GM12878 (cell line): ENCODE data around the gene NUDT12. TPM values are rescaled to one million over a fixed set of nuclear protein-coding genes. Genes with fewer than 3 reads are reported as not detected.

Experiments
- ATAC-seq: fragments of 200-7000 bp; cut with Tn5 transposase; 3 replicates; pipeline ENCODE4 v1.9.1; 2020; ENCODE audit warnings: mild to moderate bottlenecking, moderate library complexity
- BruUV-seq: library from RNA; stranded (reverse); fragments of 400-500 nt; replicated peaks from 2 replicates; lab custom pipeline; 2021; lab: Mats Ljungman, UMichigan
- CTCF ChIA-PET: fragments of 300-600 bp; sonication (Branson Sonifier 250); formaldehyde crosslinking; extraction: SDS; loops from one replicate; lab custom pipeline; 2021; ENCODE audit warnings: inconsistent platforms; lab: Yijun Ruan, JAX
- POLR2A ChIA-PET: fragments of 350-600 bp; formaldehyde crosslinking; extraction: SDS; loops from one replicate; lab custom pipeline; 2021; ENCODE audit warnings: inconsistent platforms; lab: Charles Lee
- RAD21 ChIA-PET: fragments of 300-600 bp; sonication (Branson Sonifier 250); formaldehyde crosslinking; loops from one replicate; lab custom pipeline; 2023; ENCODE audit warnings: antibody characterized with exemption; ENCODE audit not compliant: unreplicated experiment; lab: Charles Lee
- SMC1A ChIA-PET: fragments of 300-600 bp; sonication (Branson Sonifier 250); formaldehyde crosslinking; loops from one replicate; lab custom pipeline; 2023; ENCODE audit not compliant: unreplicated experiment, uncharacterized antibody; lab: Charles Lee
- DNase-seq: peaks from one replicate; pipeline ENCODE4 v3.0.0-alpha.2; 2011; ENCODE audit warnings: low read depth, low spot score
- FAIRE-seq: peaks from 3 replicates; lab custom pipeline; 2011; peaks lifted over from hg19 to GRCh38; lab: Jason Lieb, UNC
- H2AFZ ChIP-seq: 2 replicates; pipeline ENCODE4 v1.6.0; 2011; ENCODE audit warnings: low read depth, low read length, control low read depth; ENCODE audit not compliant: control insufficient read depth
- H3K27ac ChIP-seq: 2 replicates; pipeline ENCODE4 v1.5.1; 2011; ENCODE audit warnings: control low read depth; ENCODE audit not compliant: control insufficient read depth, insufficient read depth
- H3K27me3 ChIP-seq, 2 experiments: replicated peaks in 1 of 2; 2 replicates each; pipeline versions ENCODE4 v1.6.0 to v1.6.1; 2011; ENCODE audit warnings: low read length in 1 of 2; ENCODE audit not compliant: control insufficient read depth in 2 of 2, insufficient read depth in 2 of 2
- H3K36me3 ChIP-seq, 2 experiments: 2 replicates each; pipeline ENCODE4 v1.5.1; 2011; ENCODE audit warnings: low read length in 1 of 2; ENCODE audit not compliant: control insufficient read depth in 2 of 2, insufficient read depth in 2 of 2
- H3K4me1 ChIP-seq: 2 replicates; pipeline ENCODE4 v1.6.1; 2011; ENCODE audit warnings: mild to moderate bottlenecking, low read length, moderate library complexity, mixed read lengths; ENCODE audit not compliant: control insufficient read depth, insufficient read depth
- H3K4me2 ChIP-seq: 2 replicates; pipeline ENCODE4 v1.6.0; 2011; ENCODE audit warnings: control low read depth; ENCODE audit not compliant: control insufficient read depth, insufficient read depth
- H3K4me3 ChIP-seq: fragments of 200-600 bp; sonication (generic); 2 replicates; pipeline ENCODE4 v1.5.1; 2016
- H3K79me2 ChIP-seq: 2 replicates; pipeline ENCODE4 v1.6.0; 2011; ENCODE audit warnings: low read length; ENCODE audit not compliant: control insufficient read depth, insufficient read depth
- H3K9ac ChIP-seq: 2 replicates; pipeline ENCODE4 v1.8.0; 2011; ENCODE audit warnings: low read length, control low read depth, mixed read lengths; ENCODE audit not compliant: control insufficient read depth, insufficient read depth
- H3K9me3 ChIP-seq: replicated peaks from 3 replicates; pipeline ENCODE4 v1.5.1; 2011; ENCODE audit warnings: mild to moderate bottlenecking, low read length; ENCODE audit not compliant: control insufficient read depth, insufficient read depth
- H4K20me1 ChIP-seq: 2 replicates; pipeline ENCODE4 v1.6.0; 2011; ENCODE audit not compliant: control insufficient read depth, insufficient read depth
- ATF2 ChIP-seq: IDR thresholded peaks from 2 replicates; pipeline ENCODE4 v1.6.1; 2012; ENCODE audit warnings: low read length, inconsistent platforms
- BACH1 ChIP-seq: fragments of 450-650 bp; IDR thresholded peaks from 2 replicates; pipeline ENCODE4 v1.6.1; 2017; ENCODE audit warnings: mild to moderate bottlenecking, borderline replicate concordance
- BHLHE40 ChIP-seq, 2 experiments: fragments of 450-650 bp in 1 of 2; IDR thresholded peaks; 2 replicates each; pipeline ENCODE4 v1.6.1; 2011 to 2017; ENCODE audit warnings: low read depth in 2 of 2, borderline replicate concordance in 1 of 2, improper control_type of control experiment in 1 of 2, low read length in 1 of 2, mild to moderate bottlenecking in 1 of 2
- BRCA1 ChIP-seq: IDR thresholded peaks from 2 replicates; pipeline ENCODE4 v1.6.1; 2011; ENCODE audit warnings: low read depth, low read length, improper control_type of control experiment
- GATAD2B ChIP-seq: fragments of 450-650 bp; conservative IDR thresholded peaks from 2 replicates; pipeline ENCODE4 v1.6.1; 2017; ENCODE audit warnings: low read depth, mild to moderate bottlenecking, moderate library complexity
- MEF2A ChIP-seq: IDR thresholded peaks from 2 replicates; pipeline ENCODE4 v1.6.1; 2011; ENCODE audit warnings: low read depth, mild to moderate bottlenecking, low read length, moderate library complexity; ENCODE audit not compliant: insufficient read depth
- MEF2B ChIP-seq: fragments of 450-650 bp; IDR thresholded peaks from 2 replicates; pipeline ENCODE4 v1.6.1; 2018; ENCODE audit warnings: mild to moderate bottlenecking, moderate library complexity; ENCODE audit not compliant: partially characterized antibody, poor library complexity, severe bottlenecking
- NFXL1 ChIP-seq: fragments of 450-650 bp; IDR thresholded peaks from 2 replicates; pipeline ENCODE4 v1.6.1; 2017; ENCODE audit warnings: antibody characterized with exemption, mild to moderate bottlenecking, borderline replicate concordance
- NFYB ChIP-seq: IDR thresholded peaks from 2 replicates; pipeline ENCODE4 v1.6.1; 2011; ENCODE audit warnings: low read depth, mild to moderate bottlenecking, low read length, improper control_type of control experiment, moderate library complexity; ENCODE audit not compliant: insufficient read depth
- SRF ChIP-seq, 2 experiments: IDR thresholded peaks; 2 replicates each; pipeline ENCODE4 v1.6.1; 2011; ENCODE audit warnings: low read depth in 2 of 2, low read length in 2 of 2, mild to moderate bottlenecking in 1 of 2, moderate library complexity in 1 of 2
- ZNF207 ChIP-seq: fragments of 450-650 bp; IDR thresholded peaks from 2 replicates; pipeline ENCODE4 v1.6.1; 2014; ENCODE audit warnings: antibody characterized with exemption, mild to moderate bottlenecking, borderline replicate concordance
- ZSCAN29 ChIP-seq: fragments of 450-650 bp; IDR thresholded peaks from 2 replicates; pipeline ENCODE4 v1.6.1; 2017; ENCODE audit warnings: mild to moderate bottlenecking, moderate library complexity
- ZZZ3 ChIP-seq: IDR thresholded peaks from 2 replicates; pipeline ENCODE4 v1.6.1; 2011; ENCODE audit warnings: low read depth; ENCODE audit not compliant: control insufficient read depth, insufficient read length
- WGBS: methylation state at CpG from one replicate; pipeline ENCODE4 v1.1.6; 2016; ENCODE audit warnings: low lambda C conversion rate; ENCODE audit not compliant: insufficient replicate concordance, insufficient coverage; ENCODE audit errors: missing lambda C conversion rate; 5-methylcytosine and 5-hydroxymethylcytosine counted together
- in situ Hi-C: fragments of 300-500 bp; cut with MboI; formaldehyde crosslinking; loops from 9 replicates; pipeline ENCODE4 v1.14.3; 2018; ENCODE audit warnings: mixed read lengths
- intact Hi-C: fragments of 100-400 bp; cut with micrococcal nuclease; formaldehyde crosslinking; loops from one replicate; pipeline ENCODE4 v1.14.2; 2022; ENCODE audit not compliant: unreplicated experiment
- polyA plus RNA-seq, 11 experiments: library from polyadenylated mRNA; depleted of rRNA in 4 of 11; unstranded in 6 of 11; stranded (reverse) in 5 of 11; fragments of >200 nt; fragmentation: Nextera tagmentation in 4 of 11; fragmentation: Illumina TruSeq in 1 of 11; extraction: Ambion mirVana in 4 of 11; extraction: Trizol in 1 of 11; gene quantifications; 1 replicate in 1 of 11; 2 replicates in 10 of 11; pipeline versions ENCODE4 v1.2.1 to v1.2.3, GENCODE V29; 2011 to 2016; ENCODE audit warnings: inconsistent platforms in 2 of 11, missing spikeins in 2 of 11, low read depth in 1 of 11
- total RNA-seq, 4 experiments: library from RNA; depleted of rRNA in 3 of 4; stranded (reverse); fragments of >200 nt in 3 of 4; fragmentation: Illumina TruSeq in 1 of 4; extraction: Trizol in 1 of 4; gene quantifications; 2 replicates each; pipeline versions ENCODE4 v1.2.1 to v1.2.3, GENCODE V29; 2013 to 2021

The NUDT12 gene
- total and polyA plus RNA-seq, 10 of the 15 experiments (the other 5 are each of a cell fraction or from before 2014, with no cell fraction given), result 2.9 to 9.0 (median 5.2) TPM

DNA sequence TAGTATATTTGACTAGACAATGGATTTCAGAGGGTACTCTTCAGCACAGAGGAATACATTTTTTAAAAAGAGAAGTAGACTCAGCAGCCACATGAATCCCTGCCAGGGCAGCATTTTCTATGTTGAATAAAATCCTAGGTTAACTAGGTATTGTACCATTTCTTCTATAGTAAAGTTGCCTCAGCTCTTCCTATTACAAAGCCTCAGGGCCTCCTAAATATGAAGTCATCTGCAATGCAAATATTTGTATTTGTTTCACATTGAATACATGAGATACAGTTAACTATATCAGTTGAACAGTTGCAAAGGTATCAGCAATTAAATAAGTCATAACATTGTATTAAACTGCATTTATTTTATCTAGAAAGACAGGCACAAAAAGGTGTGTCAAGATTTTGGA is 59.5 kb downstream of the NUDT12 start:
- ATAC-seq, result no peak
- H3K79me2 ChIP-seq, result no peaks in the 10 kb centered on the region

GRCh38 chr5:103502662-103503061 is 59.9 kb downstream of the NUDT12 start:
- no peaks in the 10 kb centered on the region for H3K36me3 ChIP-seq
- in situ Hi-C loops (no loop called here), intact Hi-C loops (no loop called here)
- H2AFZ ChIP-seq, result no peak overlapping the region
- no TSS peak for BruUV-seq
- DNase-seq (no peak), FAIRE-seq (no peak), ATAC-seq (no peak)
- ChIA-PET CTCF (no interaction called here), RAD21 (no interaction called here), POLR2A (no interaction called here), SMC1A (no interaction called here)
- no peaks in the 10 kb centered on the region for H4K20me1 ChIP-seq
- H3K27me3 ChIP-seq, result no peaks in the 10 kb centered on the region; a peak in 1 of 4 replicates
- H3K4me2 ChIP-seq, result no peak overlapping the region
- H3K27ac ChIP-seq, result no peak overlapping the region
- no peaks in the 10 kb centered on the region for H3K9me3 ChIP-seq
- no peak overlapping the region for H3K9ac ChIP-seq
- no peak overlapping the region for H3K4me3 ChIP-seq
- H3K4me1 ChIP-seq, result no peaks in the 10 kb centered on the region
- no peaks in the 10 kb centered on the region for H3K79me2 ChIP-seq
- 37% methylated on average over 3 of the region's 3 CpGs for WGBS
- TF ChIP-seq SRF (IDR thresholded peaks at IDR 0.05; ENCODE audit: low read depth in 2 of 2, low read length in 2 of 2) (no peak), ZNF207 (no peak), BRCA1 (no peak), NFYB (no peak)

More for the DNA sequence above, 59.5 kb downstream of the NUDT12 start:
- Histone ChIP-seq H3K27ac (no peak overlapping the region), H3K4me1 (no peaks in the 10 kb centered on the region), H3K9ac (no peak overlapping the region), H3K4me3 (no peak overlapping the region), H3K27me3 (no peaks in the 10 kb centered on the region; a peak in 1 of 4 replicates), H4K20me1 (no peaks in the 10 kb centered on the region), H3K36me3 (no peaks in the 10 kb centered on the region), H3K9me3 (no peaks in the 10 kb centered on the region), H2AFZ (no peak overlapping the region), H3K4me2 (no peak overlapping the region)
- BruUV-seq, result no TSS peak
- DNase-seq (no peak), FAIRE-seq (no peak)
- TF ChIP-seq NFYB (no peak), NFXL1 (no peak), MEF2A (no peak), GATAD2B (no peak), ZSCAN29 (no peak), ZZZ3 (no peak), BACH1 (no peak), ATF2 (no peak), BHLHE40 (IDR thresholded peaks at IDR 0.05; ENCODE audit: borderline replicate concordance in 1 of 2, low read depth in 2 of 2, low read length in 1 of 2) (no peak), MEF2B (no peak)
- in situ Hi-C loops, result no loop called here
- POLR2A ChIA-PET, result no interaction called here
- intact Hi-C loops, result no loop called here
- SMC1A ChIA-PET, result no interaction called here
- RAD21 ChIA-PET, result no interaction called here
- CTCF ChIA-PET, result no interaction called here
